A204.1 (cell line): ENCODE results near the gene KCND3.

Experiments
- FAIRE-seq: peaks from 2 replicates; lab custom pipeline; 2012; peaks lifted over from hg19 to GRCh38; lab: Jason Lieb, UNC

KCND3 gene

DNA sequence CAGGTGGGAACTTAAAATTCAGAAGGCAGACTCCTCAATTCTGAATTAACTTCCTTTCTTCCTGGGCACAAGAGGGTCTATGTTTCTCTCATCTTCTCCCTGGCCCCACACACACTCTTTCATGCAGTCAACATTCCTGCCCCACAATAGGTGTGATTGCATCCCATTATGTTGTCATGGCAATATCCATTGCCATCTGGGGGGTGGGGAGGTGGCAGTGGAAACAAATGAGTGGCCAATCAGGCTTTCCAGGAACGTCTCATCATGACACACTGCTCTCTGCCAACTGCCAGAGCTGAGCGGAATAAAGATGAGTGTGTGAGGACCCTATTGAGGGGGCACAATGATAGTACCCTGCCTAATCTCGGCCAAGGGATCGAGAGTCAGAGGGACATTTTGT, 80.4 kb downstream of the KCND3 start:
- no peak for FAIRE-seq

DNA sequence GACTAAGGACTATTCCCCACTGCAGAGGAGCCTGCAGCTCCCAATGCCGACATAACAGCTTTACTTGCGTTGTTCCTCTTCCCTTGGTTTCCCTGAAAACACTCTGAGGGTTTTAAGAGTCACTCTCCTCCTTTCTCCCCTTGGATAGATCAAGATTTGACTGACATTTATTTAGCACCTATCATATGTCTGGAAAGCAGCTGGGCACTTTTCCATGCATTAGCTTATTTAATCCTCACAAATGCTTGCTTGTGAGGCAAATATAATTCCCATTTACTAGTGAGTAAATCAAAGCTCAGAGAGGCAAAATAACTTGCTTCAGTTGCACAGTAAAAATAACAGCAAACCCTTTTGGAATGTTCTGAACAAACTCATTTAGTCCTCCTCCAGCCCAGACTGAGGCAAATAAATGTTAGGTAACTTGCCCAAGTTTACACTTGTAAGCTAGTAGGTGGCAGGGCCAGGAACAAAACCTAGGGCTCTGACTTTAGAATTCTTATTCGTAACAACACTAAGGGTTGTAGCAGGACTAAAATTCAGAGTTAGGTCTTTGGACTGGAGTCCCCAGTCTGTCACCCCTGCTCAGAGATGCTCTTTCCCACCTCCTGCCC, 81.4 kb downstream of the KCND3 start:
- no peak for FAIRE-seq

DNA sequence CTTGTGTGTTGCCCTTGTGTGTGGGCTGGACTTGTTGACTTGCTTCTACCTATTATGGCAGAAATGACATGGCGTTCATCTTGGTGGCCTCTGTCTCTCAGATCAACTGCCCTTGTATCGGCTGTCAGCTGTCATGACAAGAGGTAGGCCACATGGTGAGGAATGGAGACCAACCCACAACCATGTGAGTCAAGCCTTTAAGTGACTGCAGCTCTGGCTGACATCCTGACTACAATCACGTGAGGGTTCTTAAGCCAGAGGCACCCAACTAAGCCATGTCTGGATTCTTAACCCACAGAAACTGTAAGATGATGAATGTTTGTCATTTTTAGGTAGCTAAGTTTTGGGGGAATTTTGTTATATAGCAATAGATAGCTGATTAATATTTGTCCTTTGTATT, 82.1 kb downstream of the KCND3 start:
- no peak for FAIRE-seq

DNA sequence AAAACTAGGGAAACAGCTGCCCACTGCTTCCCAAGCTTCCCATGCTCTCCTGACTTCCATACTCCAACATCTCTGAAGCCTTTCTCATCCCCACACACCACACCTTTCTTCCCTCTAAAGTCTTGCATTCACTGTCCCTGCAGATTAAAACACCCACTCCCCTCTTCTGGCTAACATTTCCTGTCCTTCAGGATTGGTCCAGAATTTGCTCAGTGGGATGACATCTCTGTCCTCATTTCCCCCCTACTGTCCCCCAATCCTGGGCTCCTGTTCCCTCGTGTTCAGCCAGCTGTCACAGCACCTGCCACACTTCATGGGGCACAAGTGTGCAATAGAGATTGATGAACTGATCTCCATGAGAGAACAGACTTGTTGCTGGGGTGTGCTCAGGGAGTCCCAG, 82.7 kb downstream of the KCND3 start:
- FAIRE-seq, result no peak

DNA sequence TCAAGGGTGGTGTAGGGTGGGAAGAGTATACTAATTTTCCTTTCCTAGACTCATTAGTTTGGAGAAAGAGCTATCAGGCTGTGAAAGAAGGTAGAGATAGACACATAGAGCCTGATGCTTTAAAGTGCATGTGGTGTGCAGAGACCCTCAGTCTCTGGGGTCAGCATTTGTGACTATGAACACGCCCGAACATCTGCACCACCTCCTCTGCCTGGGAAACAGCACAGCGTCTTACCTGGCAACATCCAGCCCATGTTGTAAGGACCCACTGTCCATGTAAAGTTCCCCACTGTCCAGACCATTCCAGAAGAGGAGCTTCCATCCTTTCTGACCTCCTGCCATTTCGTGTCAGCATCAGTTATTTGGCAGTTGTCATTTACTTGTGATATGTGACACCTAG, 83.4 kb downstream of the KCND3 start:
- no peak for FAIRE-seq

DNA sequence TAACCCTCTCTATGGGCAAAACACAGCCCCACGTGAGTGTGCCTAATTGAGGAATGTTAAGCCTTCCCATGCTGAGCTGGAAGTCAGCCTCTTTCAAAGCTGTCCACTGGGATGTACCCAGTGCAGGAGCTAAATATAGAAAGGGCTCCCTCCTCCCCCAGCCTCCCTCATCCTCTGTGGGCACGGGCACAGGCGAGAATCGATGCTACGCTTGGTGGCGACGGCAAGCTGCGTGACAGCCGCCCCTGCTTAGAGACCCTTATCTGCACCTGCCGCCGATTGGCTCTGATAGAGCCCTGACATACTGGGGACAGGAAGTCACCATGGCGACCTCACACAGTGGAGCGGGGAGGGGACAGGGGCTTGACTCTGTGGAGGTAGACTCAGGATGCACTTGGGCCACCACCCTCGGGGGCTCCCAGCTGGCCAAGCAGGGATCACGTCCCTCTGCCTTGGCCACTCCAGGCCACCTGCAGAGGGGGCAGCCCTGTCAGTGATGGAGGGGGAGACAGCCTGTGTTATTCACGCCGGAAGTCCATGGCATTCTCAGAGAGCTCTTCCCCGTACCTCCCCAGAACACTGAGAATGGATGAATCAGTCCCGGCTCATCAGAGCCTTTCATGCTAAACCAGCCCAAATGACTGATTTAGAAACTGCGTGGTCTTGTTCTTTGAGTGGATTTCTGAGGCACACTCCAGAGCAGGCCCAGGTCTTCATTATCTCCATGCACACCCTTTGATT, 84.8 kb downstream of the KCND3 start:
- no peak for FAIRE-seq

DNA sequence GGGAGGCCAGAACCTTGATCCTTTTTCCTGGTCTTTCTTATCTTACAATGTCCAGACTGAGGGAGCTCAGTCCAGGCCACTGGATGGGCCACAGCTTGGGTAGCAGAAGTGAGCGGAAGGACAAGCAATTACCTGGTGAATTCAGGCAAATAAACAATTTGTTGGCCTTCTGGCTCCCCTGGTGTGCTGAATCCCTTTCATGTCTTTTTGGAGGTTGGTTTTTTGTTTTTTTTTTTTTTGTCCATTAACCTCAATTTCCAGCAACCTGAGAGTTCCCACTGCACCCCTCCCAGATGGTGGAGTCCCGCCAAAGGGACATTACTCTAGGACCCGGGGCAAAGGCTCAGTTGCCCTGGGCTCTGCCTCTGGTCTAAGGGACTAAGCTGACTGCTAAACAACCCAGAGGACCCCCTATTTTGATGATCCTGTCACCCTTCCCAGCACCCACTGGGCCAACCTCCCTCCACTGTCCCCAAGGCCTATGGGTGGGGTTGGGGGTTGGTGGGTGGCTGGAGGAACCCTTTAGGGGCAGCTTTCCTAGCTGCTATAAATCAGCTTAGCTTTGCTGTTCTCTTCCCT, 85.5 kb downstream of the KCND3 start:
- FAIRE-seq, result no peak

DNA sequence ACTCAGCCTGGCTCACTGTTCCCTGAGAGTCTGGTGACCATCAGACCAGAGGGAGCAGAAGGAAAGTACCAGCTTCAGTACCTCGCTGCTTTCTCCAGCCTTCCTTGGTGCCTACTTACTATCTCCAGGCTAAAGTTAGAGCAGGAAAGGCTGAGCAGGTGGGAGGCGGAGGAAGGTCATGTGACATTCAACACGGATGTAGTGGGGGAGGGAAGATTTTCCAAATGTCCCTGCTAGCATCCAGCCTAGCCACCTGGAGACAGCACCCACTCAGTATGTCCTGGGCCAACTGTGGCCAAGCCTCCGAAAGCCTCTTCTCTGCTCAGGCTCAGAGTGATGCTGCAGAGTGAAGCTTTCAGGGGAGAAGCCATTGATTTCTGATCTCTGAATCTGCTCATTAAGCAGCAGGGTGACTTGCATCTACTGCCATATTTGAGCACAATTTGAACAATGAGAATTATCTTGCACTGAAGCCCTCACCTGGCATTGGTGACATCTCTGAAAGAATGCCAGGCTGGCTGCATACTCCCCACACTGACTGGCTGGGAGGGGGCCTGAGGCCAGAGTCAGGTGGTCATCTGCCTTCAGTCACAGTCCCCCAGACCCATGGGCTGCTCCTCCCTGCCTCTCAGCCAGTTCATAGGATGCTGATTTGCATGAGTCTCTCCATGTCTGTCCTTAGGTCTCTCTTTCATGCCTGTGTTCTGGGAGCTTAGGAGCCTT, 86.2 kb downstream of the KCND3 start:
- FAIRE-seq, result no peak

DNA sequence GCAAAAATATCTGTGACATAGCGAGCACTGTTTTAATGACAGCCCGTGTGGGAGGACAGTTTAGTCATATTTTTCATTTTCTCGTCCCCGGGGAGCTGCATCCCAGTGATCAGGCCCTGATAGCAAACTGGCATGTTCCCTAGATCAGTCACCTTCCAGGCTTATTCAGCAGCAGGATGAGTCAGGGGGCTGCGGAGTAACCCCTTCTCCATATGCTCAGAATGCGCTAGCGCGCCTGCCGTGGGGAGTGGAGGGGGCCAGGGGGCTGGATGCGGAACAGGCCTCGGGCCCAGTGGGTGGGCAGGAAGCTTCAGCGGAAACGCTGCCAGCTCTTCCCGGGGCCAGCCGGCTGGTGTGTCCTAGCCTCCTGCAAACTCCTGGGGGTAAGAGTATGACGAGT, 94.0 kb downstream of the KCND3 start:
- FAIRE-seq, result no peak

DNA sequence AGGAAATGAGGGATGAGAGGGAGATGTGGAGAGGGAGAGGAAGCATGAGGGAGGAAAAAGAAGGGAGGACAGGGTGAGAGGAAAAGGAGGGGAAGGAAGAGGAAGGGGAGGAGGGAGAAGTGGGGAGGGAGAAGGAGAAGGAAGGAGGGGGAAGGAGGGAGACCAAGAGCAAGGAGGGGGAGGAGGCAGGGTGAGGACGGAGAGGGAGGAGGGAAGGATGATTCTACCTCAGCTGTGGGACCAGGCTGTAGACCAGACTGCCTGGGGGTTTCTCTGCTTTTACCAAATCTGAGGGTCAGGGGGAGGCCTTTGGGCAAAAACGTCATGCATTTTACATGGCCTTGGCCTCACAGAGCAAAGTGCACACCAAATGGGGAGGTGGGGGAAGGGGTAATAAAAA, 94.5 kb downstream of the KCND3 start:
- no peak for FAIRE-seq

DNA sequence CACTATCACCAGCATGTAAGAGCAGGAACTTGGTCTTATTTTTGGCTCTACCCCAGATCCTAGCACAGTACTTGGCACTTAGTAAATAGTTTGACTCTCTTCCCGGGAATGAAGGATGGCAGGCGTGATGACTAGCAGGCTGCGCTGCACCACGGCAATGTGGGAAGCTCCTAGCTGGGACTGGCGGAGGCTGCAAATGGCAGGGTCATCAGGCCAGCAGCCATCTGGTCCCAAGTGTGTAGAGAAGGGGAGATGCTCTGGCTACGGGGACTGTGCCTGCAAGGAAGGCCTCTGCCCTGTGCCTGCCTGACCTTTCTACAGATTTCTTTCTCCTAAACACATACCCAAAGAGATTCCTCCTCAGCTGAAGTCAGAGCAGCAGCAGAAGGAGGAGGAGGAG, 95.0 kb downstream of the KCND3 start:
- no peak for FAIRE-seq

DNA sequence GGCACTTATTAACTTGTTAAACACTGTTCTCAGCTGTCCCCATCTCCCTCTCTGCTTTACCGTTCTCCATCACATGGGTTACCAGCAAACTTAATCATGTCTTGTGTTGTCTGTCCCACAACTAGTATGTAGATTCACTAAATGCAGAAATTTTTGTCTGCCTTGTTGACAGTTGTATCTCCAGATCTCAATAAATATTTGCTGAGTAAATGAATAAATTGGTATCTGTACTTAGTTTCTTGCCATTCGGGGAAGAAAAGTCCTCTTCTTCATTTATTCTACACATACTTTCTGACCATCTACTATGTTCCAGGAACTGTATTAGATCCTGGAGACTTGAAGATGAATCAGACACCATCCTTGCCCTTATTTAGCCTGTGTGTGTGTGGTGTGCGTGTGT, 97.9 kb downstream of the KCND3 start:
- no peak for FAIRE-seq

DNA sequence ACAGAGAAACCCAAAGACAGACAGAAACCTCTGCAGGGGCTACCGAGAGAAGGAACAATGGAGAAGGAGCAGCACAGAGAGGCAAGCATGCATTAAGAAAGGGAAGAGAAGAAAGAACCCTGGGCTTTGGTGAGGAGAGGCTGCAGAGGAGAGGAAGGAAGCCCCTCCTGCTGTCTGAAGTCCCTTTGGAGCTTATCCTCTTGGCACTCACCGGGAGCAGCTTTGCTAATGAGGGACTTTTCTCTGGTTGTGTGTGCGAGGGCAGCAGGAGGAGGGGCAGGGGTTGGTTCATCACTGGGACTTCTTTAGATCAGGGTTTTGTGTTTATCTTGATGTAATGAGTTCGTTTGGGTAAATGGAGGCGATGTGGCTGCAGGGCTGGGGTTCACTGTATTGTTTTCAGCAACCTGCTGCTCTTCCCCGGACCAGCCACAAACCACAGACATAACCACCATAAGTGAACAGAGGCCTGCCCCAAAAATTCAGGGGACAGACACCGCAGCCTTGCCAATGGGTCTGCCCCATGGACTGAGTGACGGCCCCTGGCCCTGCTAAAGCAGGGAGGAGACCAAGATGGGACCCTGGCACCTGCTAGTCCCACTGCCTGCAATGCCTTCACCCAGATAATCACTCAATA, 100.6 kb downstream of the KCND3 start:
- no peak for FAIRE-seq

DNA sequence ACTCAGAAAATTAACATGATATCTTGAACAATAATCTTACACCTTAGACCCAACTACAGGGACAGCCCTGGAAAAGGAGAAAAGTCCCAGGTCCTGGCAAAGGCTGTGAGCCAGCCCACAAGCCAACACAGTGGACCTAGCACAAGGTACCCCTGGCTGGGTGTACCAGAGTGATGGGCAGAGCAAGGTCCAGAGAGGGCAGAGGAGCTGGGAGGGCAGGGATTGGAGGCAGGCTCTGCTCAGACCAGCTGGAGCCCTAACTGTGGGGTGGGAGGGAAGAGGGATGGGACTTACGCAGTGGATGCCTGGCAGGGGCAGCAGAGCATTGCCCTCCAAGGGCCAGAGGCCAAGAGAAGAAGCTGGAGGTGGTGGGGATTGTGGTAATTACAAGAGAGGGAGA, 101.6 kb downstream of the KCND3 start:
- no peak for FAIRE-seq

DNA sequence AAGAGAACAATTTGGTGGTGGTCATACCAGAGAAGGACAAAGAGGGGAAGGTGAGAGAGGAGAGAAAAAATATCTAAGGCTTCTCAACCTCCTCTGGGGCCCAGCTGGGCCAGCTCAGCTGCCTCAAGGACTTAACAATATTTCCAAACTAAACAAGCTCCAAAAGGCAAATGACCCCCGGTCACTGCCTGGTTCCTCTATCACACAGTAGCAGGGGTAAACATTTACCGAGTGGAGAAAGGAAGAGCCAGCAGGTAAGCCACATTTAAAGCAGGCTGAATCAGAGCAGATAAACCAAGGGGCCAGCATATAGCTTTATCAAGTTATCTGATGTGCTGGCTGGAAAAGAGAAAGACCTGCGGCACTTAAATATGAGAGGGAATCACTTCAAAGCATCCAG, 102.1 kb downstream of the KCND3 start:
- no peak for FAIRE-seq

DNA sequence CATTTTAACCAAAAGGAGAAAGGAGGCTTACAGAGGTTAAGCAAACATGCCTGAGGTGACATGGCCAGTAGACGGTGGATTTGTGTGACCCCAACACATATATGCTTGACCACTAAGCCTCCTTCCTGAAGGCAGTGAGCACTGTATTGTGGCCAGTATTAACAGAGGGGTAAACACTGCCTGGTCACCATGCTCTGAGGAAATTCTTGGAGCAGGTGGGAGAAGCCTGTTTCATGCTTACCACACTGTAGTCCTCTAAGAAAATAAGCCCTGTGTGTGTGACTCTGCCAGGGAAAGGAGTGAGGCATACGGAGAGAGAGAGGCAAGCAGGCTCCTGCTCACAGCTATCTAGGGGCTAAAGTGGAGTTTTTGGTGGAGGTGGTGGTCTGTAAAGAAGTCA, 102.7 kb downstream of the KCND3 start:
- FAIRE-seq, result no peak

DNA sequence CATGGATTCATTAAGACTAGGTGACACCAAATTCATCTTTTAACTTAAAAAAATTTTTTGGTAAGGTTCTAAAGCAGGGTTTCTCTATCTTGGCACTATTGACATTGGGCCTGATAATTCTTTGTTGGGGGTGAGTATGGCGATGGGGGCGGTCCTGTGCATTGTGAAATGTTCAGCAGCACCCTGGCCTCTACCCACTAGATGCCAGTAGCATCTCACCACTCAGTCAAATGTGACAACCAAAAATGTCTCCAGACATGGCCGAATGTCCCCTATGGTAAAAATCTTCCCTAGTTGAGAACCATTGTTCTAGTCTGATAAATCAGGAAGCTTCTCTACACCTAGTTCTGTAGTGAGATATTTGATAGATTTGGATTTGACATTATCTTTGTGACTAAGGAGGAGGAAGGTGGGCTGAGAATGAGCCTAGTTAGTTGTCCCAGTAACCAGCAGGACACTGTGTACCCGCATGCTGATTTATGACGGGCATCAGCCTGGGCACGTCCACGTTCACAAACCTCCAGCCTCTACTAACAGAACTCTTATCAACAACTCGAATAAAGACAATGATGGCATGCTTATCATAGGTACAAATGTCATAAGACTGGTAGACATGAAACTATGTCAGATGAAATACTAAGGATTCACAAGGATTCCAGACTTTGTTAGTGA, 104.6 kb downstream of the KCND3 start:
- no peak for FAIRE-seq

DNA sequence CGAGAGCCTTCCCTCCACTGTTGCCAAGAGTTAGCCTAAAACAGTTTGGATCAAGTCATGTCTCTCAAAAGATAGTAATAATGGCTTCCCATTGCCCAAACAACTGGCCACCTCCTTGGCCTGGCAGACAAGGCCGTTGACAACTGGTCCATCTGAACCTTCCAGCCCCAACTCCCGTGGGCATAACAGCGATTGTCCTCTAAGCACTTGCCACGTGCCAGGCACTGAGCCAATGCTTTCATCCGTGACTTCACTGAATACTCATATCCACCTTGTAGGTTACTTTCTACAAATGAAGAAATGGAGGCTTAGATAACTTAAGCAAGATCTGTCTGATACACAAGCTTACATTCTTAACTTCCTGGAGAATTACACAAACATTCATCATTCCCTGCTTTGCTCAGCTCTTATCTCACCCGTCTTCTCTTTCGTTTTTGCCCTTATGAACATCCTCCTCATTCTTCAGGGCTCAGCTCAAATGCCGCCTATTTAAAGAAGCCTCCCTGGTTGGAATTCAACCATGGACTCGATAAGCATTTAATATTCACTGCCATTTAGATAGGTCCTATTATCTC, 106.4 kb downstream of the KCND3 start:
- FAIRE-seq, result no peak

DNA sequence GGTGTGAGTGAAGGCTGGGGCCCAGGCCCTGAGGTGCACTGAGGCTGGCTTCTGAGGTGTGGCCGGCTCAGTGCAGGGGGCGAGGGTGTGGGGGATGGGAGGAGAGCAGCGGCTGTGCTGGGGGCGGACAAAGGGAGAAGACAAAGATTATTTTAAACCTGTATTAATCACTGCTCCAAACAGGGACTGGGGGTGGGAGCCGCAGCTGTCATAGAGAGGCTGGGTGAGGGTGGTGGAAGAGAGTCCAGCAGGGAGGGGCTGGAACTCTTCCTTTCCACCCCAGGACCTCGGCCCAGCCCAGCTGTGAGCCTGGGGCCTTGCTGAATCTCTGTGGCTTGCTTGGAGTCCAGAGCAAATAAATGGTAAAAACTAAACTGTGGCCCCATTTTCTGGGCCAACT, 106.9 kb downstream of the KCND3 start:
- no peak for FAIRE-seq

DNA sequence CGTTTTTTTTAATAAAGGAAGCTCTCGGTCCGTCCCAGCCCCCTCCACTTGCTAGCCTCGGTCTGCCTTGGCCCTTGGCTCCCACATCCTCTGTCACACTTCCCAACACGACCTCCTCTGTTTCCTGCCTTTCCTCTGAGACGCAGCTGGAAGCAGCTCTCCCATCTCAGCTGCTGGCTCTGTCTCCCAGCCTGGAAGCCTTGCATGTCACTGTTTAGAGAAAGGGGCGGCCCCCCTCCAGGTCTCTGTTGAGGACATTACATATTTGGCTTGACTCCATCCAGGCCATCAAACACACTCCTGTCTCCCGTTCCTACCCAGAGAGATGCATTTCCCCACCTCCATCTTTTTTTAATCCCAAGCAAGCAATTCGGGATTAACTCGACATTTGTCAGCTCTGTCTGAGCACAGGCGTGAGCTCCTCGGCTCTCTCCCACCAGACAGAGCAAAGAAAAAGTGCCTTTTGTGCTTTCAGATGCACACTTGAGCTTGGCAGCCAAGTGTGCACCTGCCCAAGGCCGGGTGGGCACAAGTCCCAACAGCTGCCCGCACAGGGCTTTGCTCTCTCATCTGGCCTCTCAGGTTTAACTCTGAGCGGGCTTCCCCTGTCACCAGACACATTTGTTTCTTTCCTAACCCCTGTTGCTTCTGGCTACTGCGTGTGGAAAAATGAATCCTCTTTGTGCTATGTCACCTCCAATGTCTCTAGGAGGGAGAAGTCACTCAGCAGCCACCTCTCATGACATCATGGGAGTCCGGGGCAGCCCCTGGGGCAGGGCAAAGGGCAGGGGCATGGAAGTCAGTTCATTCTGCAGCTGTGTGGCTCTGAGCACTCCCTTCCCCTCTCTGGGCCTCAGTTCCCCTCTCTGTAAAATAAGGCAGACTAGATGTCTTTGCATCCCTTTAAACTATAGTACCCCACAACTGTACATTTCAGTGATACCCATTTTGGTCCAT, 108.3 kb downstream of the KCND3 start:
- FAIRE-seq, result no peak

DNA sequence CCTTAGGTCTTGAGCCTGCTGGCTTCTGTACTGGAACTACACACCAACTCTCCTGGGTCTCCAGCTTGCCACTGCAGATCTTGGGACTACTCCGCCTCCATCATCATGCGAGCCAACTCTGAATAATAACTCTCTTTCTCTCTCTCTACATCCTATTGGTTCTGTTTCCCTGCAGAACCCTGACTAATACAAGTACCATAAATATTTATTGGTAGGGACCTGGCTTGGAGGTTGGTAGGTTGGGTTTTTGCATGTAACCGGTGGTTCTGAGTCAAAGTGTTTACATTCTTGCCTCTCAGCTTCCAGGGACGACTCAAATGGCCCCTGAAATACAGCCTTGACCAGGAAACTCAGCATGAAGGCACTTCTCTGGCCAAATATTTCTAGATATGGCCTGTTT, 110.4 kb downstream of the KCND3 start:
- FAIRE-seq, result no peak
